HG02610 (cell line): Measurements from ENCODE around the gene KIF5B.
A peak's percentile ranks its signal among the peaks of the same experiment; 100 is the strongest.
"Not testable (repeated sequence)": the region's sequence is repeated elsewhere in the genome, so short reads cannot be mapped to it uniquely, and the experiment has no call there.

Experiments
- ATAC-seq: cut with Tn5 transposase; IDR thresholded peaks from one replicate; pipeline ENCODE4 v1.9.1; 2021; ENCODE audit warnings: mild to moderate bottlenecking, moderate library complexity; ENCODE audit not compliant: unreplicated experiment

Gene KIF5B

GRCh38 chr10:32060347-32060746, 4.1 kb upstream of the KIF5B start:
- ATAC-seq: no peak

GRCh38 chr10:32059472-32059871, 3.2 kb upstream of the KIF5B start:
- ATAC-seq: no peak

GRCh38 chr10:32057036-32057372, 779 bp upstream of the KIF5B start:
- ATAC-seq: no peak

GRCh38 chr10:32055478-32056135, 618 bp downstream of the KIF5B start:
- ATAC-seq: peak; percentile 47

- ATAC-seq: no peak
Observed at GRCh38 chr10:32054094-32054493, 2.1 kb downstream of the KIF5B start.

- not testable (repeated sequence) for ATAC-seq
Observed at GRCh38 chr10:32053392-32053791, 2.8 kb downstream of the KIF5B start.

- no peak for ATAC-seq
Observed at GRCh38 chr10:32051926-32052325, 4.3 kb downstream of the KIF5B start.

GRCh38 chr10:32050177-32050576, 6.0 kb downstream of the KIF5B start:
- ATAC-seq: no peak

GRCh38 chr10:32049113-32049512, 7.1 kb downstream of the KIF5B start:
- no peak for ATAC-seq

- ATAC-seq: no peak
Observed at GRCh38 chr10:32048282-32048681, 7.9 kb downstream of the KIF5B start.

- no peak for ATAC-seq
Observed at GRCh38 chr10:32047881-32048280, 8.3 kb downstream of the KIF5B start.

GRCh38 chr10:32046151-32046550, 10.1 kb downstream of the KIF5B start:
- no peak for ATAC-seq

GRCh38 chr10:32042730-32043129, 13.5 kb downstream of the KIF5B start:
- not testable (repeated sequence) for ATAC-seq

GRCh38 chr10:32041290-32042028, 14.8 kb downstream of the KIF5B start:
- no peak for ATAC-seq

GRCh38 chr10:32039734-32040133, 16.5 kb downstream of the KIF5B start:
- ATAC-seq: no peak

- no peak for ATAC-seq
Observed at GRCh38 chr10:32038777-32039176, 17.4 kb downstream of the KIF5B start.

- no peak for ATAC-seq
Observed at GRCh38 chr10:32036922-32037321, 19.3 kb downstream of the KIF5B start.

GRCh38 chr10:32035038-32035437, 21.2 kb downstream of the KIF5B start:
- ATAC-seq: no peak

GRCh38 chr10:32033171-32033570, 23.1 kb downstream of the KIF5B start:
- no peak for ATAC-seq

GRCh38 chr10:32031920-32032319, 24.3 kb downstream of the KIF5B start:
- ATAC-seq: no peak

- ATAC-seq: no peak
Observed at GRCh38 chr10:32031424-32031823, 24.8 kb downstream of the KIF5B start.

GRCh38 chr10:32028710-32029109, 27.5 kb downstream of the KIF5B start:
- ATAC-seq: no peak

GRCh38 chr10:32023264-32023663, 33.0 kb downstream of the KIF5B start:
- no peak for ATAC-seq
